IPS-18c (cell line): ENCODE measurements around the gene CALCOCO2.

Experiments
- H3K4me3 ChIP-seq: 2 replicates; pipeline ENCODE4 v1.7.0; 2013; ENCODE audit warnings: low read depth, mild to moderate bottlenecking, low read length, moderate library complexity; ENCODE audit not compliant: insufficient read depth
- H3K9me3 ChIP-seq: one replicate; pipeline ENCODE4 v1.6.1; 2013; ENCODE audit warnings: mild to moderate bottlenecking, low read length, moderate library complexity; ENCODE audit not compliant: control insufficient read depth, insufficient read depth

CALCOCO2 gene

GRCh38 chr17:48894886-48895285 is 64.1 kb downstream of the CALCOCO2 start:
- H3K9me3 ChIP-seq = no peaks in the 10 kb centered on the region

GRCh38 chr17:48901241-48901640 is 70.4 kb downstream of the CALCOCO2 start:
- no peaks in the 10 kb centered on the region for H3K9me3 ChIP-seq

More at GRCh38 chr17:48894886-48895285, 64.1 kb downstream of the CALCOCO2 start:
- H3K4me3 ChIP-seq = no peak overlapping the region

GRCh38 chr17:48903401-48903800 is 72.6 kb downstream of the CALCOCO2 start:
- Histone ChIP-seq H3K9me3 (no peaks in the 10 kb centered on the region), H3K4me3 (no peak overlapping the region)

More at GRCh38 chr17:48901241-48901640, 70.4 kb downstream of the CALCOCO2 start:
- no peak overlapping the region for H3K4me3 ChIP-seq

- Histone ChIP-seq H3K9me3 (no peaks in the 10 kb centered on the region), H3K4me3 (no peak overlapping the region)
These were observed 73.6 kb downstream of the CALCOCO2 start for GRCh38 chr17:48904428-48904827.

GRCh38 chr17:48905987-48906515 is 75.2 kb downstream of the CALCOCO2 start:
- Histone ChIP-seq H3K9me3 (no peaks in the 10 kb centered on the region), H3K4me3 (no peak overlapping the region)

- Histone ChIP-seq H3K4me3 (peak overlapping the region; percentile 59), H3K9me3 (no peaks in the 10 kb centered on the region)
These were observed 76.8 kb downstream of the CALCOCO2 start for GRCh38 chr17:48907713-48908046.

GRCh38 chr17:48908047-48908843 is 77.4 kb downstream of the CALCOCO2 start, which contains the start of gene UBE2Z:
Gene UBE2Z (plus strand): TSS chr17:48908407. CDS start chr17:48908504, 97 bp downstream.
- peak within 1 kb of the TSS; percentile 59 for H3K4me3 ChIP-seq

GRCh38 chr17:48908853-48909394 is 78.1 kb downstream of the CALCOCO2 start:
- Histone ChIP-seq H3K9me3 (no peaks in the 10 kb centered on the region), H3K4me3 (peak overlapping the region; percentile 59)

More at GRCh38 chr17:48908047-48908843, 77.4 kb downstream of the CALCOCO2 start, which contains the start of gene UBE2Z:
- H3K9me3 ChIP-seq = no peaks in the 10 kb centered on the region

- Histone ChIP-seq H3K4me3 (peak overlapping the region; percentile 54; the same call in 1 of the 2 replicates), H3K9me3 (no peaks in the 10 kb centered on the region)
These were observed 78.9 kb downstream of the CALCOCO2 start for GRCh38 chr17:48909783-48910182.

- H3K9me3 ChIP-seq = no peaks in the 10 kb centered on the region
- H3K4me3 ChIP-seq = no peak overlapping the region
These were observed 79.5 kb downstream of the CALCOCO2 start for GRCh38 chr17:48910370-48910769.

GRCh38 chr17:48912476-48912875 is 81.6 kb downstream of the CALCOCO2 start:
- H3K4me3 ChIP-seq = no peak overlapping the region
- H3K9me3 ChIP-seq = no peaks in the 10 kb centered on the region
